Neural progenitor cell (in vitro differentiated cells): ENCODE data around the gene TNIK. TPM values are rescaled to one million over a fixed set of nuclear protein-coding genes. Genes with fewer than 3 reads are reported as not detected.

ENCODE experiments used
- DNase-seq: peaks from one replicate; pipeline ENCODE4 v3.0.0-alpha.2; 2016; ENCODE audit warnings: low spot score
- H2AFZ ChIP-seq: fragments of 200-600 bp; sonication (generic); replicated peaks from 2 replicates; pipeline ENCODE4 v1.6.1; 2016; ENCODE audit warnings: antibody characterized with exemption
- H3F3A ChIP-seq: fragments of 200-600 bp; sonication (generic); 2 replicates; pipeline ENCODE4 v1.6.1; 2016; ENCODE audit warnings: antibody characterized with exemption, low read depth
- H3K27ac ChIP-seq: fragments of 200-600 bp; sonication (generic); 2 replicates; pipeline ENCODE4 v1.5.1; 2016; ENCODE audit warnings: mild to moderate bottlenecking
- H3K27me3 ChIP-seq: fragments of 200-600 bp; sonication (generic); 2 replicates; pipeline ENCODE4 v1.6.1; 2016; ENCODE audit warnings: mild to moderate bottlenecking, moderate library complexity
- H3K36me3 ChIP-seq: fragments of 200-600 bp; sonication (generic); 2 replicates; pipeline ENCODE4 v1.5.1; 2016
- H3K4me1 ChIP-seq: fragments of 200-600 bp; sonication (generic); 2 replicates; pipeline ENCODE4 v1.6.1; 2016; ENCODE audit warnings: mixed run types
- H3K4me2 ChIP-seq: fragments of 200-600 bp; sonication (generic); 2 replicates; pipeline ENCODE4 v1.6.1; 2016
- H3K4me3 ChIP-seq: fragments of 200-600 bp; sonication (generic); 2 replicates; pipeline ENCODE4 v1.5.1; 2016
- H3K79me2 ChIP-seq: fragments of 200-600 bp; sonication (generic); 2 replicates; pipeline ENCODE4 v1.6.1; 2016; ENCODE audit warnings: low read depth
- H3K9ac ChIP-seq: fragments of 200-600 bp; sonication (generic); 2 replicates; pipeline ENCODE4 v1.6.1; 2016
- H3K9me3 ChIP-seq: fragments of 200-600 bp; sonication (generic); 2 replicates; pipeline ENCODE4 v1.5.1; 2016; ENCODE audit warnings: low read depth
- H4K20me1 ChIP-seq: fragments of 200-600 bp; sonication (generic); 2 replicates; pipeline ENCODE4 v1.6.1; 2016; ENCODE audit warnings: low read depth
- H3K27ac Mint-ChIP-seq: 3 replicates; pipeline ENCODE4 v1.8.0; 2021; ENCODE audit warnings: mixed read lengths
- H3K27me3 Mint-ChIP-seq: 2 replicates; pipeline ENCODE4 v1.8.0; 2022; ENCODE audit warnings: low read depth, mild to moderate bottlenecking, inconsistent platforms, moderate library complexity, mixed read lengths; ENCODE audit not compliant: insufficient read depth
- H3K36me3 Mint-ChIP-seq: 3 replicates; pipeline ENCODE4 v1.8.0; 2021; ENCODE audit warnings: mixed read lengths
- H3K4me1 Mint-ChIP-seq: 3 replicates; pipeline ENCODE4 v1.8.0; 2021; ENCODE audit warnings: mixed read lengths
- H3K4me3 Mint-ChIP-seq: 3 replicates; pipeline ENCODE4 v1.8.0; 2021; ENCODE audit warnings: mild to moderate bottlenecking, moderate library complexity, mixed read lengths
- H3K9me3 Mint-ChIP-seq: 3 replicates; pipeline ENCODE4 v1.8.0; 2020; ENCODE audit warnings: mixed read lengths
- CTCF ChIP-seq: fragments of 200-600 bp; sonication (generic); IDR thresholded peaks from 2 replicates; pipeline ENCODE4 v1.5.1; 2017; ENCODE audit warnings: antibody characterized with exemption, mild to moderate bottlenecking
- EZH2 ChIP-seq: fragments of 200-600 bp; sonication (generic); IDR thresholded peaks from 2 replicates; pipeline ENCODE4 v1.6.1; 2017; ENCODE audit warnings: antibody characterized with exemption, mild to moderate bottlenecking, moderate library complexity
- EZH2phosphoT487 ChIP-seq: fragments of 200-600 bp; sonication (generic); IDR thresholded peaks from 2 replicates; pipeline ENCODE4 v1.6.1; 2017; ENCODE audit warnings: antibody characterized with exemption
- total RNA-seq: library from RNA; depleted of rRNA; stranded (reverse); fragments of >200 nt; gene quantifications from 2 replicates; pipeline ENCODE4 v1.2.3, GENCODE V29; 2015; ENCODE audit warnings: low replicate concordance

The TNIK gene
- total RNA-seq, 1 donor from 2014 or later, result 3.0 TPM

- peaks cover 19% of the 10 kb centered on the region for H3F3A ChIP-seq
- no peaks in the 10 kb centered on the region for H3K9me3 Mint-ChIP-seq
- TF ChIP-seq CTCF, result no peak
- TF ChIP-seq EZH2phosphoT487, result no peak
- TF ChIP-seq EZH2, result no peak
- no peaks in the 10 kb centered on the region for H3K36me3 ChIP-seq
- H3K4me3 Mint-ChIP-seq, result peak overlapping the region; percentile 23
- no peaks in the 10 kb centered on the region for H3K79me2 ChIP-seq
- no peaks in the 10 kb centered on the region for H3K27me3 ChIP-seq
- H2AFZ ChIP-seq, result peak overlapping the region; percentile 38
- peaks cover 1% of the 10 kb centered on the region for H3K36me3 Mint-ChIP-seq
- peaks cover 23% of the 10 kb centered on the region for H3K4me1 ChIP-seq
- peak overlapping the region; percentile 46 for H3K4me2 ChIP-seq
- peak; percentile 55 for DNase-seq
- no peaks in the 10 kb centered on the region for H4K20me1 ChIP-seq
- H3K4me1 Mint-ChIP-seq, result peaks cover 43% of the 10 kb centered on the region
- peaks cover 2% of the 10 kb centered on the region for H3K27me3 Mint-ChIP-seq
- no peak overlapping the region for H3K4me3 ChIP-seq
- H3K27ac ChIP-seq, result peak overlapping the region; percentile 76
- H3K9ac ChIP-seq, result no peak overlapping the region
- no peaks in the 10 kb centered on the region for H3K9me3 ChIP-seq
- H3K27ac Mint-ChIP-seq, result peak overlapping the region; percentile 85
Measured at GRCh38 chr3:171442184-171442583, 18.0 kb downstream of the TNIK start.

- Histone ChIP-seq H3F3A (peaks cover 19% of the 10 kb centered on the region), H3K36me3 (no peaks in the 10 kb centered on the region), H3K9me3 (no peaks in the 10 kb centered on the region), H4K20me1 (no peaks in the 10 kb centered on the region), H3K79me2 (no peaks in the 10 kb centered on the region), H2AFZ (no peak overlapping the region), H3K4me1 (peaks cover 23% of the 10 kb centered on the region), H3K9ac (no peak overlapping the region), H3K27ac (peak overlapping the region; percentile 76), H3K4me2 (no peak overlapping the region), H3K4me3 (no peak overlapping the region), H3K27me3 (no peaks in the 10 kb centered on the region)
- TF ChIP-seq CTCF, result no peak
- TF ChIP-seq EZH2phosphoT487, result no peak
- no peak for TF ChIP-seq EZH2
- no peak for DNase-seq
- Mint-ChIP-seq H3K36me3 (peaks cover 1% of the 10 kb centered on the region), H3K27me3 (peaks cover 2% of the 10 kb centered on the region), H3K27ac (no peak overlapping the region), H3K9me3 (no peaks in the 10 kb centered on the region), H3K4me3 (no peak overlapping the region), H3K4me1 (peaks cover 43% of the 10 kb centered on the region)
Measured at GRCh38 chr3:171441381-171441780, 18.8 kb downstream of the TNIK start.

DNA sequence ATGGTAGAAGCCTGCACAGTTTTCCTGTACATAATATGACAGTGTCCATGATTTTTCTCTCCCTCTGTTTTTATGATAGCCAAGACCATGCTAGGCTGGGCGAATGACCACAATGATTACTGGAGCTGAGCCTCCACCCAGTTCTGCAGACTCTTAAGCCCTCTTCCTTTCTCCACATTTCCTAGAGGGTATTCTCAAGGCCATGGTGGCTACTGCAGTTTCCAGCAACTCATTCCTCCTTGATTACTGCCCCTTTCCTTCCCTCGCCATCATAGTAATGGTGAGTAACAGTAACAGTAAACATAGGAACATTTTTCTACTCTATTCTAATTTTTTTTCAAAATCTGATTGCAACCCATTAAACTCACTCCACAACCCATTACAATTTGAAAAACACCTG lies 20.2 kb downstream of the TNIK start:
- H3K4me1 ChIP-seq, result peaks cover 25% of the 10 kb centered on the region
- no peak for DNase-seq
- no peaks in the 10 kb centered on the region for H3K9me3 ChIP-seq
- H3K9me3 Mint-ChIP-seq, result no peaks in the 10 kb centered on the region
- no peaks in the 10 kb centered on the region for H4K20me1 ChIP-seq
- H2AFZ ChIP-seq, result no peak overlapping the region
- no peak overlapping the region for H3K4me3 ChIP-seq
- no peak overlapping the region for H3K4me2 ChIP-seq
- H3F3A ChIP-seq, result peaks cover 19% of the 10 kb centered on the region
- H3K27ac ChIP-seq, result no peak overlapping the region
- H3K36me3 Mint-ChIP-seq, result peaks cover 1% of the 10 kb centered on the region
- H3K27me3 Mint-ChIP-seq, result peaks cover 2% of the 10 kb centered on the region
- no peaks in the 10 kb centered on the region for H3K79me2 ChIP-seq
- H3K27ac Mint-ChIP-seq, result no peak overlapping the region
- H3K4me1 Mint-ChIP-seq, result peaks cover 36% of the 10 kb centered on the region
- H3K27me3 ChIP-seq, result no peaks in the 10 kb centered on the region
- H3K9ac ChIP-seq, result no peak overlapping the region
- no peak overlapping the region for H3K4me3 Mint-ChIP-seq
- TF ChIP-seq EZH2 (no peak), EZH2phosphoT487 (no peak), CTCF (no peak)
- H3K36me3 ChIP-seq, result no peaks in the 10 kb centered on the region
